SK-N-MC (cell line): Measurements from ENCODE around the gene TXN2.

ENCODE experiments used
- EZH2 ChIP-seq: fragments of 200-600 bp; sonication (generic); IDR thresholded peaks from one replicate; pipeline ENCODE4 v1.6.1; 2017; ENCODE audit warnings: antibody characterized with exemption
- POLR2AphosphoS5 ChIP-seq: IDR thresholded peaks from 2 replicates; pipeline ENCODE4 v1.6.1; 2012; ENCODE audit warnings: mild to moderate bottlenecking, low read depth, low read length, borderline replicate concordance

DNA sequence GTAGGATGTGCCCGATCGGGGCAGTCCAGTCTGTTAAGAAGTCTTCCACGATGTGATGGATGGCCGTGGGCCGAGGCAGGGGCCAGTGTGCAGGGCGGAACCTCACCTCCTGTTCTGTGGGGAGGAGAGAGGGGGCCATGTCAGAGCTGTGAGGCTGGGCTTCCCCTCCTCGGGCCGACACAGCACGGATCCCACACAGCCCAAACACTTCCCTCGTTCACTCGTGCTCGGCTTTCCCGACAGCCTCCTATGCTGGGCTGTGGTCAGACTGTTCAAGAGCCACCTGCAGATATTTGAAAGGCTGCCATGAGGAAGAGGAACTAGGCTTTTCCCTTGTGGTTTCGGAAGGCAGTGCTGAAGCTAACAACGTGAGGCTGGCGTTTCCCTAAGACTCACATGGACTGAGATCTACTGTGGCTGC, 12.3 kb upstream of the TXN2 start:
- TF ChIP-seq EZH2 (no peak), POLR2AphosphoS5 (no peak)
